RWPE2 (cell line): ENCODE measurements around the gene PHYHIPL.
A peak's percentile ranks its signal among the peaks of the same experiment; 100 is the strongest.

Experiments used
- ATAC-seq: fragments of 200-7000 bp; cut with Tn5 transposase; 3 replicates; pipeline ENCODE4 v1.9.1; 2021; ENCODE audit warnings: low read depth
- DNase-seq: peaks from one replicate; pipeline ENCODE4 v3.0.0-alpha.2; 2020; ENCODE audit warnings: low spot score
- H3K27ac ChIP-seq: fragments of 450-650 bp; 2 replicates; pipeline ENCODE4 v1.5.1; 2017; ENCODE audit warnings: mild to moderate bottlenecking; ENCODE audit not compliant: poor library complexity, severe bottlenecking
- H3K27me3 ChIP-seq: fragments of 250-450 bp; sonication (Bioruptor Pico); 2 replicates; pipeline ENCODE4 v1.5.1; 2021; ENCODE audit warnings: mild to moderate bottlenecking, moderate library complexity; ENCODE audit not compliant: insufficient read depth, poor library complexity, severe bottlenecking
- H3K36me3 ChIP-seq: fragments of 250-450 bp; sonication (Bioruptor Pico); 2 replicates; pipeline ENCODE4 v1.5.1; 2020; ENCODE audit warnings: low read depth, mild to moderate bottlenecking, moderate library complexity
- H3K4me1 ChIP-seq: fragments of 250-450 bp; sonication (Bioruptor Pico); 2 replicates; pipeline ENCODE4 v1.5.1; 2021; ENCODE audit warnings: mild to moderate bottlenecking, moderate library complexity; ENCODE audit not compliant: insufficient read depth, poor library complexity, severe bottlenecking
- H3K4me3 ChIP-seq: fragments of 250-450 bp; sonication (Bioruptor Pico); 2 replicates; pipeline ENCODE4 v1.5.1; 2021; ENCODE audit warnings: mild to moderate bottlenecking, moderate library complexity; ENCODE audit not compliant: severe bottlenecking
- H3K9me3 ChIP-seq: fragments of 250-450 bp; sonication (Bioruptor Pico); 2 replicates; pipeline ENCODE4 v1.5.1; 2021; ENCODE audit warnings: mild to moderate bottlenecking, moderate library complexity; ENCODE audit not compliant: severe bottlenecking
- TF ChIP-seq, protein P1 (sequence below): fragments of 450-650 bp; IDR thresholded peaks from one replicate; pipeline ENCODE4 v1.5.1; 2017; ENCODE audit warnings: mild to moderate bottlenecking, moderate library complexity; ENCODE audit not compliant: poor library complexity, severe bottlenecking

PHYHIPL gene

DNA sequence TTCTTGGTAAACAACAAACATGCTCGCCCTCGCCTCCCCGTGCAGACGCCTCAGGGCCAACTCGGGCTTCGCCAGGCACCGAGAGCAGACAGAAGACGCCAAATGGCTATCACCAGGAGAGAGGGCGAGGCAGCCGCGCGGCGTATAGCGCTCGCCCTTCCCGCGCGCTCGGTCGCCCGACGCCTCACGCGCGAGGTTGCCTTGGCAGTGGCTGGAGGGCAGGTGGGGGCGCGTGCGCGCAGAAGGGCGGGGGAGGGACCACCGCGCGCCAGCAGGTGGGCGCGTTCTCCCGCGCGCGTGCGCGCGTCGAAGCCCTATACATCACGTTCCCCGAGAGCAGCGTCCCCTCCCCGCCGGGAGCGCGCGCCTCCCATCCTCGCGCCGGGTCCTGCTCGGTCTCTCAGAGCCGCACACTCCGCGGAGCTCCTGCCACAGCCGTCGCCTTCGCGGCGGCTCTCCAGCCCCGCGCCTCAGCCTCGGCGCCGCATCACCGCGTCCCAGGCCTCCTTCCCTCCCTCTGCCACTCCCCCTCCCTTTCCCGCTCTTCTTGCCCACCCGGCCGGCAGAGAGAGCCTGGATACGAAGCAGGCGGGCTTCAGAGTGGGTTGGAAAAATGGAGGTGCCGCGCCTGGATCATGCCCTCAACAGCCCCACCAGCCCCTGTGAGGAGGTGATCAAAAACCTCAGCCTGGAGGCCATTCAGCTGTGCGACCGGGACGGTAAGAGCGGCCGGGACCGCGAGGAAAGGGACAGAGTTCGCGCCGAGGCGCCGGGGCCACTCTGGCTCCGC, at the start of gene PHYHIPL:
Gene PHYHIPL, plus strand, starts transcription at position 403 of the 790 bp plus-strand sequence. Its CDS starts 211 bp downstream, at position 614.
- peak within 1 kb of the TSS; percentile 34 for H3K4me3 ChIP-seq
- TF ChIP-seq, protein P1, sequence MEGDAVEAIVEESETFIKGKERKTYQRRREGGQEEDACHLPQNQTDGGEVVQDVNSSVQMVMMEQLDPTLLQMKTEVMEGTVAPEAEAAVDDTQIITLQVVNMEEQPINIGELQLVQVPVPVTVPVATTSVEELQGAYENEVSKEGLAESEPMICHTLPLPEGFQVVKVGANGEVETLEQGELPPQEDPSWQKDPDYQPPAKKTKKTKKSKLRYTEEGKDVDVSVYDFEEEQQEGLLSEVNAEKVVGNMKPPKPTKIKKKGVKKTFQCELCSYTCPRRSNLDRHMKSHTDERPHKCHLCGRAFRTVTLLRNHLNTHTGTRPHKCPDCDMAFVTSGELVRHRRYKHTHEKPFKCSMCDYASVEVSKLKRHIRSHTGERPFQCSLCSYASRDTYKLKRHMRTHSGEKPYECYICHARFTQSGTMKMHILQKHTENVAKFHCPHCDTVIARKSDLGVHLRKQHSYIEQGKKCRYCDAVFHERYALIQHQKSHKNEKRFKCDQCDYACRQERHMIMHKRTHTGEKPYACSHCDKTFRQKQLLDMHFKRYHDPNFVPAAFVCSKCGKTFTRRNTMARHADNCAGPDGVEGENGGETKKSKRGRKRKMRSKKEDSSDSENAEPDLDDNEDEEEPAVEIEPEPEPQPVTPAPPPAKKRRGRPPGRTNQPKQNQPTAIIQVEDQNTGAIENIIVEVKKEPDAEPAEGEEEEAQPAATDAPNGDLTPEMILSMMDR: no peak
- H3K36me3 ChIP-seq: no peaks in the 10 kb centered on the region
- H3K27me3 ChIP-seq: peaks cover 14% of the 10 kb centered on the region
- ATAC-seq: peak; percentile 62
- H3K4me1 ChIP-seq: peaks cover 18% of the 10 kb centered on the region
- peaks cover 2% of the 10 kb centered on the region for H3K9me3 ChIP-seq
- H3K27ac ChIP-seq: no peak within 1 kb of the TSS
- DNase-seq: peak; percentile 24

DNA sequence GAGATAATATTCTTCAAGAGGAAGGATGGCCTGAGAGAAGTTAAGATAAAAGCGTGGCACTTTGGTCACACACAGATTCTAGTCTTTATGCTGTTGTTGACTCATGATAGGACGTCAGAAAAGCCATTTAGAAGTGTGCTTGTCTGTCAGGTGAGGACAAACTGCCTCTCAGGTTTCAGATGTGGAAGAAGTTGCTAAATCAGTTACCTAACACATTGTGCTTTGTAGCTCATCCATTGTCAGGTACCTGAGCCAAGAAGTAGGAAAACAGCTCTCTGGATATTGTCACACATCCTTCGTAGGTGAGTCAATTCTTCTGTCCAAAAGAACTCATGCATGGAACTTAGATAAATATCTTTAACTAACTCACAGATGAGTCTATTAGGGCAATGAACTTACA, 49.5 kb upstream of the PHYHIPL start:
- Histone ChIP-seq H3K9me3 (no peaks in the 10 kb centered on the region), H3K4me1 (no peaks in the 10 kb centered on the region), H3K36me3 (no peaks in the 10 kb centered on the region), H3K4me3 (no peak overlapping the region), H3K27ac (no peak overlapping the region), H3K27me3 (no peaks in the 10 kb centered on the region)
- peak; percentile 48; the same call in 1 of the 3 replicates for ATAC-seq
- TF ChIP-seq, protein P1: no peak
- no peak for DNase-seq

DNA sequence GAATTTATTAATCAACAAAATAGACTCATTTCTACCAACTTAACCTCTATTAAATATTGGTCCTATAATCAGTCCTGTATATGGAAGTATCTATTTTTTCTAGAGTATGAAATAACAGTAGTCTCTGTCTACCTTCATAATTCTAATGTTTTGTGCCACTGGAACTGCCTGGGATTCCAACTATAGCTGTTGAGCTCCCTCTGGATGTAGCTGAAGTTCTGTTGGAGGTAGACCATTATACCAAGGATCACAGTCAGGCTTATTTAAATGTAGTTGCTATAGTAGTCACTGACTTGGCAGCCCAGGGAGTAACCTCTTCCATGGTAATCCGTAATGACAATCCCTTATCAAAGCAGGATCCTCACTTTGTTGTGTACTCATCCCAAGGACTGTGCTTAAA, 48.5 kb upstream of the PHYHIPL start:
- Histone ChIP-seq H3K4me1 (no peaks in the 10 kb centered on the region), H3K36me3 (no peaks in the 10 kb centered on the region), H3K9me3 (no peaks in the 10 kb centered on the region), H3K27me3 (no peaks in the 10 kb centered on the region), H3K27ac (no peak overlapping the region), H3K4me3 (no peak overlapping the region)
- TF ChIP-seq, protein P1: no peak
- no peak for ATAC-seq
- no peak for DNase-seq

DNA sequence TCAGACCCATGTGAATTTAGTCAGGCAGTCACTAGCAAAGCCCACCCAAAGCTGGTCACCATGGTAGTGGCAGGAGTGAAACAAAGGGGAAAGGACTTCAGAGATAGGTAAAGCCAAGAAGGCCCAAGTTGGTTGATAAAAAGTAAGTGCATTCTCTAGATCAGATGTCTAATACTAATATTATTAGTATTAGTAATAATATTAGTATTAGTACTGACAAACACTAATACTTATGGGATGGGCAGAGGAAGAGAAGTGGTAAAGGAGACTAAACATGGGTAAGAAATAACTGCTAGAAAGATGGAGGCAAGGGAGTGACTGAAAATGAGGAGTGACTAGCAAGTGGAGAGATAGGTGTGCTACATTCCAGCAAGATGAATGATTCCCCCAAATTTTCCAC, 46.6 kb upstream of the PHYHIPL start:
- TF ChIP-seq, protein P1: no peak
- no peak overlapping the region for H3K27ac ChIP-seq
- no peak for DNase-seq
- H3K36me3 ChIP-seq: no peaks in the 10 kb centered on the region
- no peak for ATAC-seq
- no peaks in the 10 kb centered on the region for H3K4me1 ChIP-seq
- no peak overlapping the region for H3K4me3 ChIP-seq
- no peaks in the 10 kb centered on the region for H3K9me3 ChIP-seq
- no peaks in the 10 kb centered on the region for H3K27me3 ChIP-seq

DNA sequence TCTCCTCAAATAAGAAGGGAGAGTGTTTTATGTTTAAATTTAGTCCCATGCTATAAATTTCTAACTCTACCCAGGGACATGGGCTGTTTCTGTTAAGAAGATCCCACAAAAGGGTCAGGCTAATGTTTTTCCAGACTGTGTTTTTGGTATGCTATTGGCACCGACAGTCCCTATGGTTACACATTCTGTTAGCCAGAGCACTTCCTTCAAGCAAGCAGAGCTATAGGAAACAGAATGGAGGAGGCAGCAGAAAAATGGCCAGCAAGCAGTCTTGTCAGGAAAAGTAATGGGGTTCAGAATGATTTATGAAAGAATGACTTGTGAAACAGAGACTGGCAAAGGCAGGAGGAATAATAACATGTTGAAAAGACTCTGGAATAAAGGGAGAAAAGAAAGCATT, 44.8 kb upstream of the PHYHIPL start:
- DNase-seq: no peak
- TF ChIP-seq, protein P1: no peak
- Histone ChIP-seq H3K27ac (no peak overlapping the region), H3K4me1 (no peaks in the 10 kb centered on the region), H3K9me3 (no peaks in the 10 kb centered on the region), H3K36me3 (no peaks in the 10 kb centered on the region), H3K4me3 (no peak overlapping the region), H3K27me3 (no peaks in the 10 kb centered on the region)
- no peak for ATAC-seq
